ENCODE results near the gene RIF1. TPM values are rescaled to one million over a fixed set of nuclear protein-coding genes. Genes with fewer than 3 reads are reported as not detected.
A peak's percentile ranks its signal among the peaks of the same experiment; 100 is the strongest.

The RIF1 gene
- total and polyA plus RNA-seq, 7 donors, result 1.8 to 38.2 (median 31.3) TPM

- Histone ChIP-seq H3K36me3 (peaks cover 0 to 11% (median 0%) of the 10 kb centered on the region in 4 donors), H3K27ac (no peak overlapping the region), H3K27me3 (no peaks in the 10 kb centered on the region), H3K9me3 (no peaks in the 10 kb centered on the region), H3K4me3 (no peak overlapping the region), H3K4me1 (no peaks in the 10 kb centered on the region)
- WGBS, 2 donors, result 90 to 97% methylated on average over 6 of the region's 6 CpGs
- TF ChIP-seq, protein P1, sequence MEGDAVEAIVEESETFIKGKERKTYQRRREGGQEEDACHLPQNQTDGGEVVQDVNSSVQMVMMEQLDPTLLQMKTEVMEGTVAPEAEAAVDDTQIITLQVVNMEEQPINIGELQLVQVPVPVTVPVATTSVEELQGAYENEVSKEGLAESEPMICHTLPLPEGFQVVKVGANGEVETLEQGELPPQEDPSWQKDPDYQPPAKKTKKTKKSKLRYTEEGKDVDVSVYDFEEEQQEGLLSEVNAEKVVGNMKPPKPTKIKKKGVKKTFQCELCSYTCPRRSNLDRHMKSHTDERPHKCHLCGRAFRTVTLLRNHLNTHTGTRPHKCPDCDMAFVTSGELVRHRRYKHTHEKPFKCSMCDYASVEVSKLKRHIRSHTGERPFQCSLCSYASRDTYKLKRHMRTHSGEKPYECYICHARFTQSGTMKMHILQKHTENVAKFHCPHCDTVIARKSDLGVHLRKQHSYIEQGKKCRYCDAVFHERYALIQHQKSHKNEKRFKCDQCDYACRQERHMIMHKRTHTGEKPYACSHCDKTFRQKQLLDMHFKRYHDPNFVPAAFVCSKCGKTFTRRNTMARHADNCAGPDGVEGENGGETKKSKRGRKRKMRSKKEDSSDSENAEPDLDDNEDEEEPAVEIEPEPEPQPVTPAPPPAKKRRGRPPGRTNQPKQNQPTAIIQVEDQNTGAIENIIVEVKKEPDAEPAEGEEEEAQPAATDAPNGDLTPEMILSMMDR (IDR thresholded peaks at IDR 0.05), result no peak
- TF ChIP-seq POLR2A (IDR thresholded peaks at IDR 0.05) (no peak), EP300 (IDR thresholded peaks at IDR 0.05) (no peak), POLR2AphosphoS5 (IDR thresholded peaks at IDR 0.05) (no peak)
- DNase-seq, result no peak
- intact Hi-C loops (cut with DNase I), result no loop called here
Observed at GRCh38 chr2:151483546-151483945, 73.8 kb downstream of the RIF1 start.

DNA sequence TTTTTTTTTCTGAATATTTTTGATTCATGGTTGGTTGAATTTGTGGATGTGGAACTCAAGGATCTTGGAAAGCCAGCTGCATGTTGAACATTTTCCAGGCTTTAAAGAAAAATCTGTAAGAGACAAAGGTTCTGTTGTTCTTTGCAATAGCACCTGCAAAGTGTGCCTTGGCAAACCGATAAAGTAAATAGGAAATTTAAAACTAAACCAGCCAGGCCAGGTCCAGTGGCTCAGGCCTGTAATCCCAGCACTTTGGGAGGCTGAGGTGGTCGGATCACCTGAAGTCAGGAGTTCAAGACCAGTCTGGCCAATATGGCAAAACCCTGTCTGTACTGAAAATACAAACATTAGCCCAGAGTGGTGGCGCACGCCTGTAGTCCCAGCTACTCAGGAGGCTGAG lies 74.4 kb downstream of the RIF1 start:
- WGBS, 2 donors, result 65 to 87% methylated on average over 4 of the region's 4 CpGs
- intact Hi-C loops (cut with DNase I), result no loop called here
- H3K9me3 ChIP-seq, result no peaks in the 10 kb centered on the region
- TF ChIP-seq POLR2AphosphoS5 (IDR thresholded peaks at IDR 0.05) (no peak), POLR2A (IDR thresholded peaks at IDR 0.05) (no peak), EP300 (IDR thresholded peaks at IDR 0.05) (no peak)
- TF ChIP-seq, protein P1 (IDR thresholded peaks at IDR 0.05), result no peak
- H3K27me3 ChIP-seq, result no peaks in the 10 kb centered on the region
- no peak for DNase-seq
- peaks cover 0 to 11% (median 0%) of the 10 kb centered on the region in 4 donors for H3K36me3 ChIP-seq
- H3K4me1 ChIP-seq, result no peaks in the 10 kb centered on the region
- no peak overlapping the region for H3K4me3 ChIP-seq
- H3K27ac ChIP-seq, result no peak overlapping the region

DNA sequence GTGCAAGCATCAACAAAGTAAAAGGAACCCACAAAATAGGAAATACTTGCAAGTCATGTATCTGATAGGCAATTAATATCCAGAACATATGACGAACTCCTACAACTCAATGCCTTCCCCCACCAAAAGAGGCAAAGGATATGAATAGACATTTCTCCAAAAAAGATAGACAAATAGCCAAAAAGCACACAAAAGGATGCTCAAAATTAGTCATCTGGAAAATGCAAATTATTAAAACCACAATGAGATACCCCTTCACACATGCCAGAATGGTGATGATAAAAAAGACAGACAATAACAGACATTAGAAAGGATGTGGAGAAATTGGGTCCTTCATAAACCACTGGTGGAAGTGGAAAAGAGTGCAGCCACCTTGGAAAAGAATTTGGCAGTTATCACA lies 76.4 kb downstream of the RIF1 start:
- no peaks in the 10 kb centered on the region for H3K27me3 ChIP-seq
- peaks cover 0 to 6% (median 0%) of the 10 kb centered on the region in 4 donors for H3K36me3 ChIP-seq
- peaks cover 0 to 11% (median 8%) of the 10 kb centered on the region in 4 donors for H3K4me1 ChIP-seq
- WGBS, 2 donors, result 82 to 92% methylated on average over 1 of the region's 1 CpG
- intact Hi-C loops (cut with DNase I), result no loop called here
- no peak for TF ChIP-seq POLR2AphosphoS5 (IDR thresholded peaks at IDR 0.05)
- TF ChIP-seq, protein P1 (IDR thresholded peaks at IDR 0.05), result no peak
- TF ChIP-seq EP300 (IDR thresholded peaks at IDR 0.05), result no peak
- no peak for TF ChIP-seq POLR2A (IDR thresholded peaks at IDR 0.05)
- DNase-seq, result no peak
- H3K27ac ChIP-seq, result no peak overlapping the region
- H3K4me3 ChIP-seq, result no peak overlapping the region
- H3K9me3 ChIP-seq, result no peaks in the 10 kb centered on the region

- Histone ChIP-seq H3K36me3 (no peaks in the 10 kb centered on the region), H3K9me3 (no peaks in the 10 kb centered on the region), H3K4me1 (peaks cover 0 to 21% (median 15%) of the 10 kb centered on the region in 4 donors), H3K4me3 (no peak overlapping the region), H3K27ac (no peak overlapping the region), H3K27me3 (no peaks in the 10 kb centered on the region)
- intact Hi-C loops (cut with DNase I), result no loop called here
- DNase-seq, result no peak
- TF ChIP-seq POLR2A (IDR thresholded peaks at IDR 0.05), result no peak
- TF ChIP-seq POLR2AphosphoS5 (IDR thresholded peaks at IDR 0.05), result no peak
- TF ChIP-seq EP300 (IDR thresholded peaks at IDR 0.05), result no peak
- TF ChIP-seq, protein P1 (IDR thresholded peaks at IDR 0.05), result no peak
- WGBS, 2 donors, result 97 to 99% methylated on average over 9 of the region's 9 CpGs
Observed at GRCh38 chr2:151490276-151490675, 80.6 kb downstream of the RIF1 start.

- 79 to 88% methylated on average over 4 of the region's 4 CpGs for WGBS, 2 donors
- peak overlapping the region in 3 of 4 donors; percentile 31 to 48 (median 47) for H3K27ac ChIP-seq
Observed at GRCh38 chr2:151491496-151491895, 81.8 kb downstream of the RIF1 start.

More at GRCh38 chr2:151491496-151491895, 81.8 kb downstream of the RIF1 start:
- Histone ChIP-seq H3K36me3 (no peaks in the 10 kb centered on the region), H3K27me3 (no peaks in the 10 kb centered on the region), H3K9me3 (no peaks in the 10 kb centered on the region), H3K4me3 (no peak overlapping the region), H3K4me1 (peaks cover 0 to 21% (median 15%) of the 10 kb centered on the region in 4 donors)
- TF ChIP-seq EP300 (IDR thresholded peaks at IDR 0.05) (peak in 3 of 4 donors; percentile 40 to 80 (median 54)), POLR2AphosphoS5 (IDR thresholded peaks at IDR 0.05) (peak; percentile 83 to 97 (median 92))
- TF ChIP-seq, protein P1 (IDR thresholded peaks at IDR 0.05), result no peak
- intact Hi-C loops (cut with DNase I), result no loop called here
- no peak for DNase-seq

Measured in sigmoid colon (tissue), 7 donors.